Muscle layer of colon (tissue), 2 donors: ENCODE results near the gene SORCS2.

ENCODE experiments used
- H3K27ac ChIP-seq: one replicate; pipeline ENCODE4 v1.7.0; 2013; ENCODE audit warnings: low read depth, mild to moderate bottlenecking, low read length, moderate library complexity
- H3K27me3 ChIP-seq, 2 donors: one replicate each; pipeline ENCODE4 v1.7.0; 2013; ENCODE audit warnings: low read length in 2 of 2, mild to moderate bottlenecking in 2 of 2; ENCODE audit not compliant: insufficient read depth in 2 of 2, control insufficient read depth in 1 of 2
- H3K36me3 ChIP-seq: one replicate; pipeline ENCODE4 v1.7.0; 2013; ENCODE audit warnings: mild to moderate bottlenecking, low read length; ENCODE audit not compliant: insufficient read depth
- H3K4me1 ChIP-seq: one replicate; pipeline ENCODE4 v1.7.0; 2013; ENCODE audit warnings: mild to moderate bottlenecking, low read length; ENCODE audit not compliant: insufficient read depth
- H3K4me3 ChIP-seq, 2 donors: one replicate each; pipeline ENCODE4 v1.7.0; 2013; ENCODE audit warnings: low read length in 2 of 2, low read depth in 1 of 2, mild to moderate bottlenecking in 1 of 2, moderate library complexity in 1 of 2
- H3K9ac ChIP-seq: one replicate; pipeline ENCODE4 v1.7.0; 2013; ENCODE audit warnings: low read length
- H3K9me3 ChIP-seq: one replicate; pipeline ENCODE4 v1.7.0; 2013; ENCODE audit warnings: mild to moderate bottlenecking, low read length
- donor health status: abdominal sarcoma.
- donor health status: Adenocarcinoma of cecum.

SORCS2 gene

GRCh38 chr4:7402526-7402925 is 210.2 kb downstream of the SORCS2 start:
- no peaks in the 10 kb centered on the region for H3K9me3 ChIP-seq
- H3K9ac ChIP-seq, result no peak overlapping the region
- H3K27me3 ChIP-seq, result no peaks in the 10 kb centered on the region
- H3K36me3 ChIP-seq, result no peaks in the 10 kb centered on the region
- no peak overlapping the region for H3K27ac ChIP-seq
- no peak overlapping the region for H3K4me3 ChIP-seq
- H3K4me1 ChIP-seq, result peaks cover 27% of the 10 kb centered on the region

GRCh38 chr4:7403001-7403400 is 210.7 kb downstream of the SORCS2 start:
- Histone ChIP-seq H3K4me3 (no peak overlapping the region), H3K4me1 (peaks cover 22% of the 10 kb centered on the region), H3K9me3 (no peaks in the 10 kb centered on the region), H3K36me3 (no peaks in the 10 kb centered on the region), H3K27me3 (no peaks in the 10 kb centered on the region), H3K9ac (no peak overlapping the region), H3K27ac (no peak overlapping the region)

- Histone ChIP-seq H3K4me1 (peaks cover 33% of the 10 kb centered on the region), H3K27me3 (no peaks in the 10 kb centered on the region), H3K9ac (no peak overlapping the region), H3K27ac (no peak overlapping the region), H3K36me3 (no peaks in the 10 kb centered on the region), H3K9me3 (peaks cover 9% of the 10 kb centered on the region), H3K4me3 (no peak overlapping the region)
Measured at GRCh38 chr4:7408166-7408565, 215.8 kb downstream of the SORCS2 start.

- H3K4me3 ChIP-seq, result no peak overlapping the region
- H3K9me3 ChIP-seq, result peaks cover 9% of the 10 kb centered on the region
- no peaks in the 10 kb centered on the region for H3K27me3 ChIP-seq
- H3K36me3 ChIP-seq, result no peaks in the 10 kb centered on the region
- peaks cover 31% of the 10 kb centered on the region for H3K4me1 ChIP-seq
- H3K27ac ChIP-seq, result no peak overlapping the region
- no peak overlapping the region for H3K9ac ChIP-seq
Measured at GRCh38 chr4:7410446-7410845, 218.1 kb downstream of the SORCS2 start.

GRCh38 chr4:7411491-7411890 is 219.2 kb downstream of the SORCS2 start:
- Histone ChIP-seq H3K4me3 (no peak overlapping the region), H3K9ac (no peak overlapping the region), H3K27ac (no peak overlapping the region), H3K9me3 (peaks cover 9% of the 10 kb centered on the region), H3K36me3 (no peaks in the 10 kb centered on the region), H3K4me1 (peaks cover 31% of the 10 kb centered on the region), H3K27me3 (no peaks in the 10 kb centered on the region)

GRCh38 chr4:7411896-7412553 is 219.7 kb downstream of the SORCS2 start:
- peaks cover 9% of the 10 kb centered on the region for H3K9me3 ChIP-seq
- no peak overlapping the region for H3K4me3 ChIP-seq
- peaks cover 31% of the 10 kb centered on the region for H3K4me1 ChIP-seq
- H3K36me3 ChIP-seq, result no peaks in the 10 kb centered on the region
- no peak overlapping the region for H3K27ac ChIP-seq
- H3K27me3 ChIP-seq, result no peaks in the 10 kb centered on the region
- no peak overlapping the region for H3K9ac ChIP-seq

GRCh38 chr4:7412554-7412912 is 220.2 kb downstream of the SORCS2 start:
- Histone ChIP-seq H3K27me3 (no peaks in the 10 kb centered on the region), H3K36me3 (no peaks in the 10 kb centered on the region), H3K4me3 (no peak overlapping the region), H3K27ac (no peak overlapping the region), H3K4me1 (peaks cover 31% of the 10 kb centered on the region), H3K9me3 (peaks cover 9% of the 10 kb centered on the region), H3K9ac (no peak overlapping the region)

- H3K9me3 ChIP-seq, result peaks cover 2% of the 10 kb centered on the region
- no peak overlapping the region for H3K27ac ChIP-seq
- no peaks in the 10 kb centered on the region for H3K36me3 ChIP-seq
- H3K27me3 ChIP-seq, result no peaks in the 10 kb centered on the region
- H3K9ac ChIP-seq, result no peak overlapping the region
- H3K4me3 ChIP-seq, result no peak overlapping the region
- H3K4me1 ChIP-seq, result peaks cover 31% of the 10 kb centered on the region
Measured at GRCh38 chr4:7414046-7414445, 221.7 kb downstream of the SORCS2 start.

GRCh38 chr4:7414736-7415510 is 222.6 kb downstream of the SORCS2 start:
- H3K27ac ChIP-seq, result no peak overlapping the region
- no peaks in the 10 kb centered on the region for H3K27me3 ChIP-seq
- H3K9ac ChIP-seq, result no peak overlapping the region
- no peak overlapping the region for H3K4me3 ChIP-seq
- no peaks in the 10 kb centered on the region for H3K36me3 ChIP-seq
- H3K9me3 ChIP-seq, result no peaks in the 10 kb centered on the region
- H3K4me1 ChIP-seq, result peaks cover 26% of the 10 kb centered on the region

GRCh38 chr4:7415927-7416686 is 223.8 kb downstream of the SORCS2 start:
- no peak overlapping the region for H3K27ac ChIP-seq
- no peak overlapping the region for H3K4me3 ChIP-seq
- H3K36me3 ChIP-seq, result no peaks in the 10 kb centered on the region
- H3K4me1 ChIP-seq, result peaks cover 21% of the 10 kb centered on the region
- H3K9me3 ChIP-seq, result no peaks in the 10 kb centered on the region
- H3K9ac ChIP-seq, result no peak overlapping the region
- no peaks in the 10 kb centered on the region for H3K27me3 ChIP-seq

- Histone ChIP-seq H3K9me3 (no peaks in the 10 kb centered on the region), H3K9ac (no peak overlapping the region), H3K4me1 (peaks cover 14% of the 10 kb centered on the region), H3K27me3 (no peaks in the 10 kb centered on the region), H3K27ac (no peak overlapping the region), H3K36me3 (no peaks in the 10 kb centered on the region), H3K4me3 (no peak overlapping the region)
Measured at GRCh38 chr4:7416745-7417432, 224.6 kb downstream of the SORCS2 start.
